ENCODE results near the gene PGS1.
"Not testable (repeated sequence)": the region's sequence is repeated elsewhere in the genome, so short reads cannot be mapped to it uniquely, and the experiment has no call there.

The PGS1 gene

GRCh38 chr17:78438694-78439325 is 60.4 kb downstream of the PGS1 start:
- FAIRE-seq (no peak), DNase-seq (ENCODE audit: insufficient read length, low spot score) (no peak)

GRCh38 chr17:78441271-78441971 is 63.0 kb downstream of the PGS1 start:
- DNase-seq (ENCODE audit: insufficient read length, low spot score) (no peak), FAIRE-seq (no peak)

- DNase-seq (ENCODE audit: insufficient read length, low spot score) (no peak), FAIRE-seq (peak; percentile 49)
These were observed 64.3 kb downstream of the PGS1 start for GRCh38 chr17:78442648-78443218.

GRCh38 chr17:78444392-78444791 is 65.9 kb downstream of the PGS1 start:
- FAIRE-seq = no peak
- no peak for DNase-seq (ENCODE audit: insufficient read length, low spot score)

- no peak for DNase-seq (ENCODE audit: insufficient read length, low spot score)
- no peak for FAIRE-seq
These were observed 68.4 kb downstream of the PGS1 start for GRCh38 chr17:78446833-78447232.

- no peak for FAIRE-seq
- no peak for DNase-seq (ENCODE audit: insufficient read length, low spot score)
These were observed 70.0 kb downstream of the PGS1 start for GRCh38 chr17:78448356-78448993.

GRCh38 chr17:78449983-78450595 is 71.6 kb downstream of the PGS1 start:
- DNase-seq (ENCODE audit: insufficient read length, low spot score) = no peak
- FAIRE-seq = no peak

GRCh38 chr17:78450696-78451345 is 72.4 kb downstream of the PGS1 start:
- no peak for DNase-seq (ENCODE audit: insufficient read length, low spot score)
- no peak for FAIRE-seq

GRCh38 chr17:78451753-78452152 is 73.3 kb downstream of the PGS1 start:
- FAIRE-seq = no peak

GRCh38 chr17:78454346-78454745 is 75.9 kb downstream of the PGS1 start:
- FAIRE-seq (no peak), DNase-seq (ENCODE audit: insufficient read length, low spot score) (no peak)

More at GRCh38 chr17:78451753-78452152, 73.3 kb downstream of the PGS1 start:
- no peak for DNase-seq (ENCODE audit: insufficient read length, low spot score)

- FAIRE-seq (no peak), DNase-seq (ENCODE audit: insufficient read length, low spot score) (no peak)
These were observed 79.6 kb downstream of the PGS1 start for GRCh38 chr17:78458091-78458490.

- FAIRE-seq (no peak), DNase-seq (ENCODE audit: insufficient read length, low spot score) (no peak)
These were observed 80.4 kb downstream of the PGS1 start for GRCh38 chr17:78458736-78459335.

GRCh38 chr17:78459696-78460095 is 81.2 kb downstream of the PGS1 start:
- FAIRE-seq = no peak
- no peak for DNase-seq (ENCODE audit: insufficient read length, low spot score)

GRCh38 chr17:78460176-78460675 is 81.8 kb downstream of the PGS1 start:
- DNase-seq (ENCODE audit: insufficient read length, low spot score) (no peak), FAIRE-seq (peak; percentile 69)

GRCh38 chr17:78460951-78461798 is 82.7 kb downstream of the PGS1 start:
- FAIRE-seq (no peak), DNase-seq (ENCODE audit: insufficient read length, low spot score) (no peak)

GRCh38 chr17:78461799-78462053 is 83.3 kb downstream of the PGS1 start:
- FAIRE-seq (no peak), DNase-seq (ENCODE audit: insufficient read length, low spot score) (no peak)

- FAIRE-seq = no peak
- no peak for DNase-seq (ENCODE audit: insufficient read length, low spot score)
These were observed 83.7 kb downstream of the PGS1 start for GRCh38 chr17:78462148-78462547.

GRCh38 chr17:78466109-78466785 is 87.8 kb downstream of the PGS1 start:
- FAIRE-seq; DNase-seq (ENCODE audit: insufficient read length, low spot score): not testable (repeated sequence)

Measured in HTR-8/SVneo (cell line).